IPS DF 19.7 (cell line): ENCODE data around the gene ABCB10.
A peak's percentile ranks its signal among the peaks of the same experiment; 100 is the strongest.
"Not testable (repeated sequence)": the region's sequence is repeated elsewhere in the genome, so short reads cannot be mapped to it uniquely, and the experiment has no call there.

Experiments used
- DNase-seq: peaks from one replicate; pipeline ENCODE4 v3.0.0-alpha.2; 2013; ENCODE audit warnings: low read depth, low spot score

ABCB10 gene

GRCh38 chr1:229558460-229559335, at the start of gene ABCB10:
Gene ABCB10 (minus strand): TSS chr1:229558707. CDS start chr1:229558652, 55 bp downstream.
- DNase-seq: peak; percentile 93

DNA sequence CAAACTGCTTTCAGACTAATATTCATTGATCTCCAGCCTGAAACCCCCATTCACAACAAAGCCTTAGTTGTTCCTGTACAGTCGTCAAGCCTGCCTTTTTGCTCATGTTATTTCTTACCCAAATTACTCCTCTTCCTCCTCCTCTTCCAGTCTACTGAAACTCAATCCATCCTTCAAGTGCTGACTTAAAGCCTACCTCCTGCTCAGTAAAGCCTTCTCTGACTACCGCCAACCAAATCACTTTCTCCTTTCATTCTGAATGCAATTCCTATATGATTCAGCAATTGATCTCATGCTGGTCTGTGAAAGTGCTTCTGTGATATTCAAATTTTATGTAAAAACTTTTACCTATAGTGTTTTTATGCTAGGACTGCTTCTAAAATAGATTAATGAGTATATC, 48.9 kb upstream of the ABCB10 start:
- DNase-seq: no peak

DNA sequence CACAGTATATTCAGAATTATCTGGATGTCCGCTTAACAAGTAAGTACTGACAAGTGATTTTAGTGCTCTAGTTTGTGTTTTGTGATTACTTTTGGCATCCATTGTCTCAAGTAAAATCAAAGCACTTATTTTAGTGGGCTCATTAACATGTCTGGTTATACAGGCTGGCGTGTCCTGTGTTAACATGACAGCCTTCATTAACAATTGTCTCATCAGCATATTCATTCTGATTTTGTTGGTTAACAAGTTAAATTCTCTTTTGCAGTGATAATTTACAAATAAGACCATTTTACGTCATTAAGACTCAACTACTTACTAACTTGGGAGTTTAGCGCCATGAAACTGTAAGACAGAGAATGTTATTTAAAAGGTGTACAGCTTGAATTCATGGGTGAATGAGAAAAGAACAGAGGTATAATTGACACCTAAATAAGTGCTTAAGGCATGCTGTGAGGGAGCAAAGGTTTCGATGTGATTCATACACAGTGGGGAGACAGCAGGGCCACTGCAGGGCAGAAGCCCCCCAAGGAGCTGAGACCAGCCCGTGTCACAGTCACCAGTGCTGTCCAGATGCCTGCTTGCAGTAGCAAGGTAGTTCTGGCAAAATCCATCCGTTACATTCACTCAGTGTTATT, 45.0 kb upstream of the ABCB10 start:
- DNase-seq: no peak

- no peak for DNase-seq
Observed at GRCh38 chr1:229600229-229600628, 41.7 kb upstream of the ABCB10 start.

DNA sequence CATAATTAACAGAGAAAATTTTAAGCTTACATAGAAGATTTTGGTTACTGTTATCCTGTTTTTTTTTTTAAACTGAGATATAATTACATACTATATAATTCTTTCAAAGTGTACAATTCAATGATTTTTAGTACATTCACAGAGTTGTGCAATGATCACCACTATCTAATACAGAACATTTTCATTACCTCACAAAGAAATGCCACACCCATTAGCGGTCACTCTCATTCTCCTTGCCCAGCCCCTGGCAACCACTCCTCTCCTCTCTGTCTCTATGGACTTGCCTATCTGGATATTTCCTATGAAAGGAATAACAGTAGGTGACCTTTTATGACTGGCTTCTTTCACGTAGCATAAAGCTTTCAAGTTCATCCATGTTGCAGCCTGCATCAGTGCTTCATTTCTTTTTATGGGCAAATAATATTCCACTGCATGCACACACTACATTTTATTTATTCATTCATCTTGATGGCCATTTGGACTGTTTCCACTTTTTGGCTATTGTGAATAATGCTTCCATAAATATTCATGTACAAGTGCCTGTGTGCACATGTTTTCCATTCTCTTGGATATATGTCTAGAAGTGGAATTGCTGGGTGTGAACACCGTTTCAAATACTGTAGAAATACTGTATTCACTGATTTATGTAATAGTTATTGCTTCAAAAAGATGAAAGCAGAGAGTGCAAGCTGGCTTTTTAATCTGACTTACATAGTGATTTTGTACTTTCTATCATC, 40.9 kb upstream of the ABCB10 start:
- no peak for DNase-seq

DNA sequence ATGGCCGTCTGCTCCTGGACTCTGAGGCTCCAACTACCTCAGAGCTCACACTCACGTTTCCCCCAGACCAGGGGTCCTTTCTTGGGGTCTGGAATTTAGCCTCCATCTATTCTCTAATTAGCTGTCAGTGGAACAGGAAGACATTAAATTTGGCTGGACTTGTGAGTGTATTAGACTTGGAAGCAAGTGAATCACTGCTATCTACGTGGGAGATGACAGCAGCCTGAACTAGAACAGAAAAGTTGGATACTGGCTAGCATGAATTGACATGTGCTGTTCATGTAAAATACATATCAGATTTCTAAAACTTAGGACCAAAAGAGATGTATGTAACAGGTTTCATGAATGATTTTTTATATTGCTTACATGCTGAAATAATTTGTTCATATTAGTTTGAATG, 39.4 kb upstream of the ABCB10 start:
- no peak for DNase-seq

DNA sequence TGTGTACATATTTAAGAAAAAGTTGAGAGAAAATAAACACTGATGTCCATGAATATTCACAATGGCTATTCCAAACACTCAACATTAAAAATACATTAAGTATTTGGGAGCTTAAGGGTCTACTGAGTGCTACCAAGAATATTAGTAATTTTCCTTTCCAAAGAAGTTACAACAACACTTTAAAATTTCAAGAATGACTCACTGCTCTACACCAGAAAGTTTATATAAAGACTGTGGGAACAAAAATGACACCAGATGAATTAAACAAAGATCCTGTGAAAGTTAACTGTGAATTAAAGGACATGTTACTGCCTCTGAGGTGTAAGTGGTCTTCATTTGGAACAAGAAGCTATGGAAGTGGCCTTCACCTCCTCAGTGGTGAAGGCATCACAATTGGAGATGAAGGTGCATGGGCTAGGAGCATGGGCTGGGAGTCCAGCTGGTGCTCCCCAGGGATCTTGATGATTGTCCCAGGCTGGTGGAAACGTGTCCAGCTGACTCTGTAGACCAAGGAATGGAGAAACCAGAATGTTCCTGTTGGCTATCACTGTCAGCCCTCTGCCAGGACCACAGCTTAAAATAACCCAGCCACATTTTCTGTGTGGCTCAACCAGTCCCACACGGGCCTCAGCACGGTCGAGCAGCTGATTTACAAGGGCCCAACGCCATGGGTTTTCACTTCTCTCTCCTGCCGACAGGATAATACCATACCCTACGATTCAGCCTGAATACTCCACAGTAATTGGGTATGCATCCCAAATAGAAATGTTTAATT, 38.6 kb upstream of the ABCB10 start:
- DNase-seq: no peak

DNA sequence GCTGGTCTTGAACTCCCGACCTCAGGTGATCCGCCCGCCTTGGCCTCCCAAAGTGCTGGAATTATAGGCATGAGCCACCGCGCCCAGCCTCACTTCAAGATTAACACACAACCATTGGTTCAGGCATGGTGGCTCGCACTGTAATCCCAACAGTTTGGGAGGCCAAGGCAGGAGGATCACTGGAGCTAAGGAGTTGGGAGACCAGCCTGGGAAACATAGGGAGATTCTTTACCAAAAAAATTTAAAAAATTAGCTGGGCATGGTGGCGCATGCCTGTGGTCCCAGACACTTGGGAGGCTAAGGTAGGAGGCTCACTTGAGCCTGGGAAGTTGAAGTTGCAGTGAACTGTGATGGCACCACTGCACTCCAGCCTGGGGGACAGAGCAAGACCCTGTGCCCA, 37.4 kb upstream of the ABCB10 start:
- not testable (repeated sequence) for DNase-seq

DNA sequence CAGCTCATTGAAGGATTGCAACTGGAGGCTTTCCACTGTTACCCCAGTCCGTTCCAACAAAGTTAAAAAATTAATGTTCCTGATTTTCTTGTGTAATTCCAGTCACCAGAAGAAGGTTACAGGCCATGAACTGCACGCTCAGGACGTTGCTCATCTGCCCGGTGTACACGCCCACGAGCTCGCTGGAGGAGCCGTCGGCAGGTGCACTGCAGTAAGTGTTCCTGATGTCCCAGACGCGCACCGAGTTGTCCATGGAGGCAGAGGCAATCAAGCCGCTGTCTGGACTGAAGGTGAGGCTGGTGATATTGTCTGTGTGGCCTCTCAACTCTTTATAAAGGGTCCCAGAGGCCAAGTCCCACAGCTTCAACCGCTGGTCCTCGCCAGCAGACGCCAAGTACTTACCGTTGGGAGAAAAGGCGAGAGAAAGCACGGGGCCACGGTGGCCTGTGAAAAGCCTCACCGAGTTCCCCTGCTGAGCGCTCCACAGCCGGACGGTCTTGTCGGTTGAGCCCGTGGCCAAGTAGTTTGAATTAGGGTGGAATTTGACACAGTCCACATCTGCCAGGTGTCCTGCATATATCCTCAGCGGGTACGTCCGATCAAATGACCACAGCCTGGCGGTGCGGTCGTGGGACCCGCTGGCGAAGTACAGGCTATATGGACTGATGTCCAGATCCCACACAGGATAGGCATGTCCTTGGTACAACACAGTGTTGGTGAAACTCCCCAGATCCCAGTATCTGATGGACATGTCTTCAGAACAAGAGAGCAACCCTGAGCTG, 35.9 kb upstream of the ABCB10 start:
- no peak for DNase-seq

DNA sequence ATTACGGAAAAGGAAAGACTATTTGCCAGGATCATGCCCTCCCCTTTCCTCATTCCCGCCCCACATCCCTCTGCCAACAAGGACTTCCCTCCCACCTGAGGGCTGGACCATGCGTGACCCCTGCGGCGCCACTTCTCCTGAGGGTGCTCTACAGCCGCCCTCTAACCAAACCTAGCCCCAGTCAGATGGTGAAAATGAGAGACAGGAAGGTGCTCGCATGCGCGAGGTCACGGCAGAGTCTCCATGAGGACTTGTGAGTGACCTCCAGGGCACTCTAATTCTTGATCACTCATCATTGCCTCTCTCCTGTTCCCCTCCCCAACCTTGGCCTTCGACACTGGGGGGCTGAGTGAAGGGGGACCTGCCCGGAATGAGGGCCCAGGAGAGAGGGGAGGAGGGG, 35.3 kb upstream of the ABCB10 start:
- DNase-seq: no peak

DNA sequence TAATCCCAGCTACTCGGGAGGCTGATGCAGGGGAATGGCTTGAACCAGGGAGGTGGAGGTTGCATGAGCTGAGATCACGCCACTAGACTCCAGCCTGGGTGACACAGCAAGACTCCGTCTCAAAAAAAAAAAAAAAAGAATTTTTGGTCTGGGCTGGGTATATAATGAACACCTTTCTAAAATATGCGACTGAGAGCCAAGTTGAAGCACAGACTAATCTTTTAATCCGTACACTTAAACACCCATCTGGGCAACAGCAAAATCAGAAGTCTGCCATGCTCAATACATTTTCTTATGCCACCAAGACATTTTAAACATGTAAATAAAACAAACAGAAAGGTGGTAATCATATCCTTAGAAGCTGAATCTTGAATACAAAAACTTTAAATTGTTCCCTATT, 31.6 kb upstream of the ABCB10 start:
- no peak for DNase-seq

DNA sequence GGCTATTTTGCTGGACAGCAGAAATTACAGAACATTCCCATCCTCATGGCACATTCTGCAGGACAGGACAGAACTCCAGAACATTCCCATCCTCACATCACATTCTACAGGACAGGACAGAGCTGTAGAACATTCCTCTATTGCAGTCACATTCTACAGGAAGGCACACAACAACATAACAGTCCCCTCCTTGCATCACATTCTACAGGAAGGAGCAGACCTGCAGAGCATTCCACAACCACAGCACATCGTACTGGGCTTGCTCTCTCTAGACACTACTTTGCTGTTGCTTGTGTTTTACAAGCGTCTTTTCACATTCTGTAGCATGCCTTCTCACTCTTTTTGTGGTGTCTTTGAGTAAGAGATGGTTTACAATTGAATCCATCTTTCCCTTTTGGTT, 26.8 kb upstream of the ABCB10 start:
- no peak for DNase-seq

DNA sequence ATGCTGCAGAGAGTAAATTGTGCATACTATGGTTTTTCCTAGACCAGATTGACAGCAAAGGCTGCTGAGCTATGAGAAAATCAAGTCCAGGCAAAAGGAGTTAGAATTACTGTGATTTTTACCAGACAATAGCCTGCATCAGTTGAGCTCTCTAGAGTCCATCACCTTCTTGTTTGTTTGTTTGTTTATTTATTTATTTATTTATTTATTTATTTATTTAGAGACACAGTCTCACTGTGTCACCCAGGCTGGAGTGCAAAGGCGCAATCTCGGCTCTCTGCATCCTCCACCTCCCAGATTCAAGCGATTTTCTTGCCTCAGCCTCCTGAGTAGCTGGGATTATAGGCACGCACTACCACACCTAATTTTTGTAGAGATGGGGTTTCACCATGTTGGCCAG, 24.2 kb upstream of the ABCB10 start:
- DNase-seq: no peak

- no peak for DNase-seq
Observed at GRCh38 chr1:229582011-229582694, 23.6 kb upstream of the ABCB10 start.

GRCh38 chr1:229581485-229581884, 23.0 kb upstream of the ABCB10 start:
- DNase-seq: no peak

GRCh38 chr1:229579059-229579673, 20.7 kb upstream of the ABCB10 start:
- DNase-seq: no peak

- no peak for DNase-seq
Observed at GRCh38 chr1:229578168-229579058, 19.9 kb upstream of the ABCB10 start.

DNA sequence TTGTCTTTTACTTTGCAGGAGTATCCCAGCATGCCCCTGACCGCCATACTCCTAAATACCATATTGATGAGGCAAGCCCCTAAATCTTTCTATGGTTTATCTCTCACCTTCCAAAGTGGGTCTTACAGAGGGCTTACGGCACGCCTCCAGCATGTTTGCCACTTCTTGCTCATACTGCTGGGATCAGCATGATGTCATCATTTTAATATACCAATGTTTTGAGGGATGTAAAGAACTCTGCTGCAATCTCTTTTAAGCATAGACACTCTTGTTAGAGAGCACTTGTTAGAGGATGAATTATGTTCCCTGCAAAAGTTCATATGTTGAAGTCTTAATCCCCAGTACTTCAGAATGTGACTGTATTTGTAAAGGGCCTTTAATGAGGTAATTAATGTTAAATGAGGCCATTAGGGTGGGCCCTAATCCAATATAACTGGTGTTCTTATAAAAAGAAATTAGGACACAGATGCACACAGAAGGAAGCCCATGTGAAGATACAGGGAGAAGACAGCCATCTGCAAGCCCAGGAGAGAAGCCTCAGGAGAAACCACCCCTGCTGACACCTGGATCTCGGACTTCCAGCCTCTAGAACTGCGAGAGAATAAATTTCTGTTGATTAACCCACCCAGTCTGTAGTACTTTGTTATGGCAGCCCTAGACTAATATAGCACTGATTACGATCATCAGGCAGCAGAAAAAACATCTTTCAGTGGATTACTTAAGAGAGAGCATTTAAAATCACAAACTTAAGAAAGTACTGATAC, 16.4 kb upstream of the ABCB10 start:
- DNase-seq: no peak
